H1 (cell line): ENCODE results near the gene HSD17B3. TPM values are rescaled to one million over a fixed set of nuclear protein-coding genes. Genes with fewer than 3 reads are reported as not detected.

Experiments
- CTCF ChIA-PET: fragments of 300-600 bp; sonication (Branson Sonifier 250); formaldehyde crosslinking; loops from one replicate; lab custom pipeline; 2021; ENCODE audit not compliant: partially characterized antibody; lab: Charles Lee
- POLR2A ChIA-PET: fragments of 300-600 bp; sonication (Branson Sonifier 250); formaldehyde crosslinking; loops from one replicate; lab custom pipeline; 2021; ENCODE audit warnings: inconsistent platforms; ENCODE audit not compliant: partially characterized antibody; lab: Charles Lee
- DNase-seq, 2 experiments: peaks; one replicate each; pipeline versions ENCODE4 v3.0.0 to v3.0.0-alpha.2; 2010 to 2022; ENCODE audit warnings: low spot score in 2 of 2, low read depth in 1 of 2, mixed read lengths in 1 of 2
- FAIRE-seq: peaks from 2 replicates; lab custom pipeline; 2011; peaks lifted over from hg19 to GRCh38; lab: Jason Lieb, UNC
- H2AFZ ChIP-seq: 2 replicates; pipeline ENCODE4 v1.8.1; 2012; ENCODE audit warnings: low read length, inconsistent platforms
- H2AK5ac ChIP-seq: 2 replicates; pipeline ENCODE4 v1.6.1; 2013; ENCODE audit warnings: low read depth, low read length
- H2BK120ac ChIP-seq: replicated peaks from 2 replicates; pipeline ENCODE3; 2013; ENCODE audit warnings: low read depth, low read length, inconsistent platforms
- H2BK12ac ChIP-seq: 2 replicates; pipeline ENCODE4 v1.6.1; 2013; ENCODE audit warnings: low read depth, low read length
- H2BK15ac ChIP-seq: 2 replicates; pipeline ENCODE4 v1.6.1; 2013; ENCODE audit warnings: low read length
- H2BK20ac ChIP-seq: 2 replicates; pipeline ENCODE4 v1.6.1; 2013; ENCODE audit warnings: low read length
- H2BK5ac ChIP-seq: 2 replicates; pipeline ENCODE4 v1.6.1; 2013; ENCODE audit warnings: low read depth, low read length
- H3K14ac ChIP-seq: 2 replicates; pipeline ENCODE4 v1.6.1; 2013; ENCODE audit warnings: inconsistent platforms; ENCODE audit not compliant: insufficient read length
- H3K18ac ChIP-seq: 2 replicates; pipeline ENCODE4 v1.6.1; 2013; ENCODE audit warnings: low read length; ENCODE audit errors: extremely low read depth
- H3K23ac ChIP-seq: 2 replicates; pipeline ENCODE4 v1.6.1; 2013; ENCODE audit warnings: inconsistent platforms; ENCODE audit not compliant: insufficient read length
- H3K23me2 ChIP-seq: 2 replicates; pipeline ENCODE4 v1.6.1; 2013; ENCODE audit warnings: low read depth, low read length
- H3K27ac ChIP-seq: 2 replicates; pipeline ENCODE4 v1.6.1; 2011; ENCODE audit warnings: low read depth, low read length, inconsistent platforms
- H3K27me3 ChIP-seq, 4 experiments: replicated peaks in 1 of 4; 1 replicate in 1 of 4; 2 replicates in 3 of 4; pipeline versions ENCODE4 v1.6.1 to v1.8.1; 2011 to 2013; ENCODE audit warnings: low read length in 3 of 4, mild to moderate bottlenecking in 3 of 4, inconsistent platforms in 2 of 4, mixed read lengths in 2 of 4, moderate library complexity in 1 of 4; ENCODE audit not compliant: control insufficient read depth in 3 of 4, insufficient read depth in 3 of 4; ENCODE audit errors: extremely low read depth in 1 of 4
- H3K36me3 ChIP-seq, 4 experiments: 2 replicates each; pipeline versions ENCODE4 v1.6.1 to v1.8.1; 2011 to 2013; ENCODE audit warnings: mild to moderate bottlenecking in 4 of 4, low read length in 3 of 4, moderate library complexity in 2 of 4, control low read depth in 1 of 4, inconsistent platforms in 1 of 4; ENCODE audit not compliant: insufficient read depth in 4 of 4, control insufficient read depth in 2 of 4
- H3K4ac ChIP-seq: replicated peaks from 2 replicates; pipeline ENCODE3; 2013; ENCODE audit warnings: low read length, low read depth, mixed read lengths, inconsistent platforms; ENCODE audit not compliant: insufficient read length
- H3K4me1 ChIP-seq, 4 experiments: replicated peaks in 1 of 4; 1 replicate in 1 of 4; 2 replicates in 3 of 4; pipeline versions ENCODE4 v1.6.1 to v1.8.1; 2011 to 2013; ENCODE audit warnings: low read length in 3 of 4, inconsistent platforms in 2 of 4, mixed read lengths in 1 of 4; ENCODE audit not compliant: insufficient read depth in 4 of 4, control insufficient read depth in 3 of 4
- H3K4me2 ChIP-seq, 2 experiments: 2 replicates each; pipeline versions ENCODE4 v1.6.1 to v1.8.1; 2011 to 2013; ENCODE audit warnings: low read depth in 2 of 2, low read length in 2 of 2, control low read depth in 1 of 2, inconsistent platforms in 1 of 2, mild to moderate bottlenecking in 1 of 2; ENCODE audit not compliant: insufficient read depth in 1 of 2
- H3K4me3 ChIP-seq, 4 experiments: fragments of 200-600, 300-600 bp in 1 of 4; sonication (generic), shearing (Covaris generic), sonication (Bioruptor Twin) in 1 of 4; 2 replicates each; pipeline versions ENCODE4 v1.5.1 to v1.8.1; 2011 to 2016; ENCODE audit warnings: low read length in 4 of 4, low read depth in 3 of 4, control low read depth in 2 of 4, inconsistent platforms in 2 of 4, mild to moderate bottlenecking in 2 of 4, mixed read lengths in 1 of 4, moderate library complexity in 1 of 4; ENCODE audit not compliant: insufficient read depth in 2 of 4; ENCODE audit errors: extremely low read depth in 1 of 4
- H3K56ac ChIP-seq: replicated peaks from 2 replicates; pipeline ENCODE3; 2013; ENCODE audit warnings: low read depth, mild to moderate bottlenecking, mixed read lengths, low read length, inconsistent platforms; ENCODE audit not compliant: insufficient read length
- H3K79me1 ChIP-seq: 2 replicates; pipeline ENCODE4 v1.6.1; 2013; ENCODE audit warnings: low read depth, low read length, control low read depth
- H3K79me2 ChIP-seq, 2 experiments: 2 replicates each; pipeline versions ENCODE4 v1.6.1 to v1.8.1; 2012 to 2013; ENCODE audit warnings: low read length in 2 of 2, mild to moderate bottlenecking in 2 of 2, inconsistent platforms in 1 of 2; ENCODE audit not compliant: insufficient read depth in 2 of 2, control insufficient read depth in 1 of 2
- H3K9ac ChIP-seq, 4 experiments: replicated peaks in 1 of 4; 1 replicate in 1 of 4; 2 replicates in 3 of 4; pipeline versions ENCODE4 v1.6.1 to v1.8.1; 2011 to 2013; ENCODE audit warnings: low read depth in 3 of 4, low read length in 3 of 4, control low read depth in 2 of 4, mild to moderate bottlenecking in 2 of 4, moderate library complexity in 2 of 4, inconsistent platforms in 1 of 4; ENCODE audit errors: extremely low read depth in 1 of 4
- H3K9me3 ChIP-seq, 2 experiments: 2 replicates each; pipeline versions ENCODE4 v1.6.1 to v1.8.1; 2012 to 2013; ENCODE audit warnings: mild to moderate bottlenecking in 2 of 2, moderate library complexity in 2 of 2, control low read depth in 1 of 2, inconsistent platforms in 1 of 2, low read depth in 1 of 2, low read length in 1 of 2, mixed read lengths in 1 of 2; ENCODE audit not compliant: insufficient read depth in 2 of 2
- H4K20me1 ChIP-seq, 2 experiments: replicated peaks in 1 of 2; 2 replicates each; pipeline versions ENCODE3 to v1.8.1; 2011 to 2013; ENCODE audit warnings: inconsistent platforms in 2 of 2, low read length in 2 of 2, mild to moderate bottlenecking in 1 of 2; ENCODE audit not compliant: insufficient read depth in 2 of 2, control insufficient read depth in 1 of 2
- H4K5ac ChIP-seq: 2 replicates; pipeline ENCODE4 v1.6.1; 2013; ENCODE audit warnings: low read length, low read depth, mixed read lengths, inconsistent platforms; ENCODE audit not compliant: insufficient read length
- H4K8ac ChIP-seq: 2 replicates; pipeline ENCODE4 v1.8.0; 2013; ENCODE audit warnings: mild to moderate bottlenecking, moderate library complexity, low read length, inconsistent platforms; ENCODE audit not compliant: insufficient read depth; ENCODE audit errors: extremely low read depth
- H4K91ac ChIP-seq: replicated peaks from 2 replicates; pipeline ENCODE3; 2013; ENCODE audit warnings: low read length, mixed read lengths, inconsistent platforms; ENCODE audit not compliant: insufficient read length
- ASH2L ChIP-seq: fragments of 200-600, 300-600 bp; sonication (generic); IDR thresholded peaks from one replicate; pipeline ENCODE4 v1.7.1; 2017; ENCODE audit warnings: low read length
- POLR2AphosphoS5 ChIP-seq: IDR thresholded peaks from 2 replicates; pipeline ENCODE4 v1.6.1; 2011; ENCODE audit warnings: low read depth, low read length
- RAD21 ChIP-seq, 2 experiments: IDR thresholded peaks in 1 of 2; conservative IDR thresholded peaks in 1 of 2; 2 replicates each; pipeline ENCODE4 v1.6.1; 2011; ENCODE audit warnings: low read depth in 2 of 2, low read length in 2 of 2, improper control_type of control experiment in 1 of 2, inconsistent platforms in 1 of 2, mild to moderate bottlenecking in 1 of 2, moderate library complexity in 1 of 2
- SAP30 ChIP-seq: fragments of 300-600 bp; sonication (generic); IDR thresholded peaks from 2 replicates; pipeline ENCODE4 v1.7.1; 2012; ENCODE audit warnings: low read length, moderate library complexity, mild to moderate bottlenecking, inconsistent platforms; ENCODE audit not compliant: insufficient read depth, insufficient replicate concordance
- TAF1 ChIP-seq: IDR thresholded peaks from 2 replicates; pipeline ENCODE4 v1.6.1; 2011; ENCODE audit warnings: mild to moderate bottlenecking, low read depth, low read length
- TBP ChIP-seq: IDR thresholded peaks from 2 replicates; pipeline ENCODE4 v1.6.1; 2011; ENCODE audit warnings: low read depth, low read length, improper control_type of control experiment
- WGBS, 2 experiments: shearing (Covaris generic) in 1 of 2; methylation state at CpG; one replicate each; pipeline versions ENCODE4 v1.1.6 to v1.1.7; 2013 to 2015; ENCODE audit warnings: low lambda C conversion rate in 2 of 2, mixed read lengths in 2 of 2, inconsistent platforms in 1 of 2, low coverage in 1 of 2, missing lambda C conversion rate in 1 of 2; ENCODE audit not compliant: insufficient replicate concordance in 2 of 2, insufficient coverage in 1 of 2, insufficient read length in 1 of 2; ENCODE audit errors: extremely low coverage in 1 of 2, missing lambda C conversion rate in 1 of 2; 5-methylcytosine and 5-hydroxymethylcytosine counted together
- polyA plus RNA-seq, 7 experiments: library from polyadenylated mRNA; depleted of rRNA in 3 of 7; stranded (reverse) in 5 of 7; unstranded in 2 of 7; fragments of >200 nt in 5 of 7; fragments of 200-250 nt in 2 of 7; gene quantifications; 1 replicate in 5 of 7; 2 replicates in 1 of 7; 4 replicates in 1 of 7; pipeline versions ENCODE4 v1.2.1 to v1.2.3, GENCODE V29; 2011 to 2013; ENCODE audit warnings: missing spikeins in 2 of 7, mixed read lengths in 2 of 7
- total RNA-seq: library from RNA; stranded (reverse); fragmentation: NEBNext Ultra II Directional; extraction: Animal tissue kit (Norgen Biotek cat#: 25700); gene quantifications from 2 replicates; pipeline ENCODE4 v1.2.1, GENCODE V29; 2021
- TF ChIP-seq, protein P1 (sequence below): IDR thresholded peaks from 2 replicates; pipeline ENCODE4 v1.6.1; 2012; ENCODE audit warnings: inconsistent platforms
- TF ChIP-seq, protein P2 (sequence below): IDR thresholded peaks from 2 replicates; pipeline ENCODE4 v1.6.1; 2012; ENCODE audit warnings: inconsistent platforms

HSD17B3 gene
- total and polyA plus RNA-seq, 2 of the 8 experiments (the other 6 are each of a cell fraction or from before 2014, with no cell fraction given), result not detected

DNA sequence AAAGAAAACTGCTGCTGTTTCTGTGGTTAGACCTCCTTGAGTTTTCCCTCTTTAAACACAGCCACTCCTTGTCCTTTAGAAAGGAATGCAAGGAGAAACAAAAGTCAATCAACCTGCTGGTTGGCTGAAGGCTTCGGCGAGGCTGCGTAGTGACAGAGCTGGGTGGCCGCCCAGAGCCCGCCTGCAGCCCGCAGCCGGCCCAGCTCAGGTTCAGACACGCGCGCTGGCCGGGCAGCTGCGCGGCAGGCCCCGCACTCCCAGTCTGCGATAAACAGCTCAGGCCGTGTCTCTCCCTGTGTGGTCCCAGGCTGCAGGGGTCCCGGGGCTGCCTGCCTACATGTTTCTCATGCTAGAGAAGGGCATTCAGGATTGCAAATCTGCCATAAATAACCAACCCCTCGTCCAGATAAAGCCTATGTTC is 115.4 kb downstream of the HSD17B3 start:
- Histone ChIP-seq H3K9me3 (peaks cover 18 to 21% of the 10 kb centered on the region in 2 experiments), H3K79me1 (no peaks in the 10 kb centered on the region), H2BK120ac (no peak overlapping the region), H4K91ac (no peak overlapping the region), H3K36me3 (no peaks in the 10 kb centered on the region; a peak in 1 of 8 replicates), H3K4me1 (peaks cover 4 to 9% (median 7%) of the 10 kb centered on the region in 4 experiments; a peak in 6 of 7 replicates), H2BK20ac (0 out of 2 replicates have a peak overlapping the region, but pooled peaks have one; percentile 75), H3K4ac (no peak overlapping the region), H3K4me3 (peak overlapping the region in 1 of 4 experiments; percentile 33; a peak in 1 of 8 replicates), H2BK12ac (no peak overlapping the region), H3K9ac (no peak overlapping the region), H3K4me2 (peak overlapping the region; percentile 35 to 43; a peak in 1 of 4 replicates), H2BK5ac (0 out of 2 replicates have a peak overlapping the region, but pooled peaks have one; percentile 27), H2AFZ (0 out of 2 replicates have a peak overlapping the region, but pooled peaks have one; percentile 11), H4K5ac (no peak overlapping the region), H3K23me2 (no peaks in the 10 kb centered on the region), H3K14ac (no peak overlapping the region), H3K56ac (no peak overlapping the region), H3K18ac (no peak overlapping the region; the same call in 1 of the 2 replicates), H3K27me3 (peaks cover 0 to 5% (median 2%) of the 10 kb centered on the region in 4 experiments; a peak in 1 of 7 replicates), H3K27ac (no peak overlapping the region), H2BK15ac (no peak overlapping the region), H4K8ac (no peak overlapping the region), H2AK5ac (no peak overlapping the region), H3K23ac (no peak overlapping the region), H3K79me2 (no peaks in the 10 kb centered on the region), H4K20me1 (no peaks in the 10 kb centered on the region)
- 6% methylated on average over 18 of the region's 18 CpGs; no CpG with 5 or more reads in 1 of the 2 experiments for WGBS, 2 experiments
- DNase-seq (peak; percentile 39 to 74), FAIRE-seq (peak; percentile 24)
- CTCF ChIA-PET, result interaction anchor here (0.7 to 1.7 kb wide), 4 partner anchors 9 to 48 kb away, joined by 3 to 7 read pairs (median 3); no protein-coding TSS in a partner anchor
- TF ChIP-seq ASH2L (peak; percentile 17), SAP30 (no peak), TBP (peak; percentile 89), TAF1 (0 out of 2 replicates have a peak, but pooled peaks have one; percentile 44), RAD21 (IDR thresholded peaks at IDR 0.05 in 1 of 2, conservative IDR thresholded peaks at IDR 0.05 in 1 of 2; ENCODE audit: low read depth in 2 of 2, low read length in 2 of 2) (peak in 1 of 2 experiments; percentile 15; a peak in 2 of 4 replicates), POLR2AphosphoS5 (no peak)
- TF ChIP-seq, protein P1, sequence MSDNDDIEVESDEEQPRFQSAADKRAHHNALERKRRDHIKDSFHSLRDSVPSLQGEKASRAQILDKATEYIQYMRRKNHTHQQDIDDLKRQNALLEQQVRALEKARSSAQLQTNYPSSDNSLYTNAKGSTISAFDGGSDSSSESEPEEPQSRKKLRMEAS, result peak; percentile 75
- TF ChIP-seq, protein P2, sequence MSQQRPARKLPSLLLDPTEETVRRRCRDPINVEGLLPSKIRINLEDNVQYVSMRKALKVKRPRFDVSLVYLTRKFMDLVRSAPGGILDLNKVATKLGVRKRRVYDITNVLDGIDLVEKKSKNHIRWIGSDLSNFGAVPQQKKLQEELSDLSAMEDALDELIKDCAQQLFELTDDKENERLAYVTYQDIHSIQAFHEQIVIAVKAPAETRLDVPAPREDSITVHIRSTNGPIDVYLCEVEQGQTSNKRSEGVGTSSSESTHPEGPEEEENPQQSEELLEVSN, result peak; percentile 78
- POLR2A ChIA-PET, result interaction anchor here (1.0 to 1.4 kb wide), 4 partner anchors 9 to 53 kb away, joined by 3 to 4 read pairs (median 3); no protein-coding TSS in a partner anchor
